A549 treated with Mapracorat at 1 μM for 4 hours (cell line): ENCODE results near the gene ADAMTSL2. TPM values are rescaled to one million over a fixed set of nuclear protein-coding genes. Genes with fewer than 3 reads are reported as not detected.

Source experiments
- total RNA-seq: library from RNA; stranded (reverse); fragments of 200-300 nt; extraction: Qiagen RNA extraction; gene quantifications from 5 replicates; pipeline ENCODE4 v1.2.3, GENCODE V29; 2022

Gene ADAMTSL2
- not detected in 5 replicates for total RNA-seq

GRCh38 chr9:133534346-133535291, at the start of gene ADAMTSL2:
Gene ADAMTSL2 (plus strand): TSS chr9:133534704. CDS start chr9:133536713, 2,009 bp downstream.

GRCh38 chr9:133524679-133525228, 9.8 kb upstream of the ADAMTSL2 start, which contains the start of gene MYMK:
Gene MYMK (minus strand): TSS chr9:133524959. CDS start chr9:133524844, 115 bp downstream.

DNA sequence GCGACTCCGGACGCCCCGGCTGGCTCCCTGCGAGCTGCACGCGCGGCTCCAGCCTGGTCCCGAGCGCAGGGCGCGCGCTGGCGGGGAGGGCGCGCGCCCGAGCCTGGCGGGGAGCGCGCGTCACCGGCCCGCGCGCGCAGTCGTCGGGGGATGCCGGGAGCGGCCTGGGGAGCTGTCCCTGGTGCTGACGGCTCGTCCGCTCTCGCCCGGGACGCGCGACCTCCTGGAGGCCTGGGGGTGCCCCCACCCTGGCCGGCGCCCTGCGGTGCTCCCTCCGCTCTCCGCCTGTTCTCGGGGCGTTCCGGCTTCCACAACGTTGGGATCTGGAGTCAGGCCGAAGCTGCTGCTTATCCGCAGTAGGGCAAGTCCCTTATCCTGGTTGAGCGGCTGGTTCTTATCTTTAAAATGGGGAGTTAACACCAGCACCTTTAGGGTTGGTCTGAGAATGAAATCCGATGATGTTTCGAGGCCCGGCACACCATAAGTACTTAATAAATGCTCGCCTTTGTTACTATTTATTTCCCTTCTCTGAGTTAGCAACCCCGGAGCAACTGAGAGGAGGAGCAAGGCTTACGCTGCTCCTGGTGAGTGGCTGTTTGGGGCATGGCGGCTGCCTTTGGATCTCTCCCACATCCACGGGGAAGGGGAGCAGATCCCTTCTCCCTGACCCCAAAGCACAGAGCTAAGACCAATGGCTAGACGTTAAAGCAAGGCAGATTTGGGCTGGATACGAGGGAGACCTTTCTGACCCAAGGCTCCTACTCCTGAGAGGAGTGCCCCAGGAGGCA, 75.0 kb downstream of the ADAMTSL2 start, which contains the start of gene FAM163B:
TSS of gene FAM163B (minus strand) at position 79 of the 788 bp plus-strand sequence. CDS start 29,166 bp downstream, outside the sequence.

Other genes with a start within 250 kb of the ADAMTSL2 start
- 19.3 to 31.1 TPM (median 26.5 TPM) in 5 replicates for gene SURF6, start 198.5 kb upstream of the ADAMTSL2 start, total RNA-seq
- gene MED22, start 186.6 kb upstream of the ADAMTSL2 start, total RNA-seq: 20.7 to 33.2 TPM (median 30.3 TPM) in 5 replicates
- gene RPL7A, start 186.5 kb upstream of the ADAMTSL2 start, total RNA-seq: 3,324 to 3,521 TPM (median 3,436 TPM) in 5 replicates
- gene SURF1, start 178.2 kb upstream of the ADAMTSL2 start, total RNA-seq: 37.5 to 46.5 TPM (median 44.6 TPM) in 5 replicates
- 41.3 to 54.5 TPM (median 43.0 TPM) in 5 replicates for gene SURF2, start 178.2 kb upstream of the ADAMTSL2 start, total RNA-seq
- 176 to 200 TPM (median 199 TPM) in 5 replicates for gene SURF4, start 158.6 kb upstream of the ADAMTSL2 start, total RNA-seq
- 0.90 to 1.7 TPM (median 1.1 TPM) in 5 replicates for gene STKLD1, start 158.3 kb upstream of the ADAMTSL2 start, total RNA-seq
- gene REXO4, start 116.7 kb upstream of the ADAMTSL2 start, total RNA-seq: 29.6 to 38.4 TPM (median 33.0 TPM) in 5 replicates
- gene ADAMTS13, start 112.3 kb upstream of the ADAMTSL2 start, total RNA-seq: 0.42 to 0.64 TPM (median 0.49 TPM) in 5 replicates
- 3.4 to 4.9 TPM (median 4.8 TPM) in 5 replicates for gene CACFD1, start 74.7 kb upstream of the ADAMTSL2 start, total RNA-seq
- 13.2 to 22.2 TPM (median 21.4 TPM) in 5 replicates for gene SLC2A6, start 55.6 kb upstream of the ADAMTSL2 start, total RNA-seq
- gene MYMK, start 9.7 kb upstream of the ADAMTSL2 start, total RNA-seq: not detected in 5 replicates
- gene FAM163B, start 74.7 kb downstream of the ADAMTSL2 start, total RNA-seq: not detected in 5 replicates
- gene DBH, start 101.7 kb downstream of the ADAMTSL2 start, total RNA-seq: not detected in 5 replicates
- gene SARDH, start 203.6 kb downstream of the ADAMTSL2 start, total RNA-seq: 0.07 to 0.19 TPM (median 0.08 TPM) in 4 of 5 replicates, not detected in the other